Measurements from ENCODE around the gene USP48. TPM values are rescaled to one million over a fixed set of nuclear protein-coding genes. Genes with fewer than 3 reads are reported as not detected.
A peak's percentile ranks its signal among the peaks of the same experiment; 100 is the strongest.

The USP48 gene
- polyA plus RNA-seq, 1 donor = 45.0 TPM

- no peak for DNase-seq
Measured at GRCh38 chr1:21651214-21652042, 131.5 kb downstream of the USP48 start.

GRCh38 chr1:21650400-21650799 lies 132.5 kb downstream of the USP48 start:
- DNase-seq = no peak

- DNase-seq = no peak
Measured at GRCh38 chr1:21649315-21649714, 133.6 kb downstream of the USP48 start.

- no peak for DNase-seq
Measured at GRCh38 chr1:21648791-21649190, 134.2 kb downstream of the USP48 start.

- DNase-seq = no peak
Measured at GRCh38 chr1:21648352-21648730, 134.6 kb downstream of the USP48 start.

GRCh38 chr1:21647431-21648351 lies 135.3 kb downstream of the USP48 start:
- DNase-seq = peak; percentile 46

GRCh38 chr1:21645550-21645949 lies 137.4 kb downstream of the USP48 start:
- DNase-seq = no peak

- DNase-seq = no peak
Measured at GRCh38 chr1:21644906-21645305, 138.0 kb downstream of the USP48 start.

- no peak for DNase-seq
Measured at GRCh38 chr1:21644348-21644747, 138.6 kb downstream of the USP48 start.

- no peak for DNase-seq
Measured at GRCh38 chr1:21643624-21644023, 139.3 kb downstream of the USP48 start.

GRCh38 chr1:21641967-21642739 lies 140.8 kb downstream of the USP48 start:
- no peak for DNase-seq

- no peak for DNase-seq
Measured at GRCh38 chr1:21641537-21641936, 141.4 kb downstream of the USP48 start.

GRCh38 chr1:21641076-21641475 lies 141.9 kb downstream of the USP48 start:
- no peak for DNase-seq

- DNase-seq = no peak
Measured at GRCh38 chr1:21640653-21641052, 142.3 kb downstream of the USP48 start.

- no peak for DNase-seq
Measured at GRCh38 chr1:21639594-21640041, 143.3 kb downstream of the USP48 start.

GRCh38 chr1:21638531-21639341 lies 144.2 kb downstream of the USP48 start:
- no peak for DNase-seq

GRCh38 chr1:21637514-21637913 lies 145.4 kb downstream of the USP48 start:
- no peak for DNase-seq

- DNase-seq = no peak
Measured at GRCh38 chr1:21636029-21636428, 146.9 kb downstream of the USP48 start.

GRCh38 chr1:21634806-21635535 lies 148.0 kb downstream of the USP48 start:
- no peak for DNase-seq

GRCh38 chr1:21633992-21634805 lies 148.8 kb downstream of the USP48 start:
- DNase-seq = no peak

All from hindlimb muscle (tissue), 1 donor.